Neural progenitor cell (in vitro differentiated cells): ENCODE results near the gene TRIM25. TPM values are rescaled to one million over a fixed set of nuclear protein-coding genes. Genes with fewer than 3 reads are reported as not detected.

Source experiments
- DNase-seq: peaks from one replicate; pipeline ENCODE4 v3.0.0-alpha.2; 2016; ENCODE audit warnings: low spot score
- H2AFZ ChIP-seq: fragments of 200-600 bp; sonication (generic); replicated peaks from 2 replicates; pipeline ENCODE4 v1.6.1; 2016; ENCODE audit warnings: antibody characterized with exemption
- H3F3A ChIP-seq: fragments of 200-600 bp; sonication (generic); 2 replicates; pipeline ENCODE4 v1.6.1; 2016; ENCODE audit warnings: antibody characterized with exemption, low read depth
- H3K27ac ChIP-seq: fragments of 200-600 bp; sonication (generic); 2 replicates; pipeline ENCODE4 v1.5.1; 2016; ENCODE audit warnings: mild to moderate bottlenecking
- H3K27me3 ChIP-seq: fragments of 200-600 bp; sonication (generic); 2 replicates; pipeline ENCODE4 v1.6.1; 2016; ENCODE audit warnings: mild to moderate bottlenecking, moderate library complexity
- H3K36me3 ChIP-seq: fragments of 200-600 bp; sonication (generic); 2 replicates; pipeline ENCODE4 v1.5.1; 2016
- H3K4me1 ChIP-seq: fragments of 200-600 bp; sonication (generic); 2 replicates; pipeline ENCODE4 v1.6.1; 2016; ENCODE audit warnings: mixed run types
- H3K4me2 ChIP-seq: fragments of 200-600 bp; sonication (generic); 2 replicates; pipeline ENCODE4 v1.6.1; 2016
- H3K4me3 ChIP-seq: fragments of 200-600 bp; sonication (generic); 2 replicates; pipeline ENCODE4 v1.5.1; 2016
- H3K79me2 ChIP-seq: fragments of 200-600 bp; sonication (generic); 2 replicates; pipeline ENCODE4 v1.6.1; 2016; ENCODE audit warnings: low read depth
- H3K9ac ChIP-seq: fragments of 200-600 bp; sonication (generic); 2 replicates; pipeline ENCODE4 v1.6.1; 2016
- H3K9me3 ChIP-seq: fragments of 200-600 bp; sonication (generic); 2 replicates; pipeline ENCODE4 v1.5.1; 2016; ENCODE audit warnings: low read depth
- H4K20me1 ChIP-seq: fragments of 200-600 bp; sonication (generic); 2 replicates; pipeline ENCODE4 v1.6.1; 2016; ENCODE audit warnings: low read depth
- H3K27ac Mint-ChIP-seq: 3 replicates; pipeline ENCODE4 v1.8.0; 2021; ENCODE audit warnings: mixed read lengths
- H3K27me3 Mint-ChIP-seq: 2 replicates; pipeline ENCODE4 v1.8.0; 2022; ENCODE audit warnings: low read depth, mild to moderate bottlenecking, inconsistent platforms, moderate library complexity, mixed read lengths; ENCODE audit not compliant: insufficient read depth
- H3K36me3 Mint-ChIP-seq: 3 replicates; pipeline ENCODE4 v1.8.0; 2021; ENCODE audit warnings: mixed read lengths
- H3K4me1 Mint-ChIP-seq: 3 replicates; pipeline ENCODE4 v1.8.0; 2021; ENCODE audit warnings: mixed read lengths
- H3K4me3 Mint-ChIP-seq: 3 replicates; pipeline ENCODE4 v1.8.0; 2021; ENCODE audit warnings: mild to moderate bottlenecking, moderate library complexity, mixed read lengths
- H3K9me3 Mint-ChIP-seq: 3 replicates; pipeline ENCODE4 v1.8.0; 2020; ENCODE audit warnings: mixed read lengths
- EZH2 ChIP-seq: fragments of 200-600 bp; sonication (generic); IDR thresholded peaks from 2 replicates; pipeline ENCODE4 v1.6.1; 2017; ENCODE audit warnings: antibody characterized with exemption, mild to moderate bottlenecking, moderate library complexity
- EZH2phosphoT487 ChIP-seq: fragments of 200-600 bp; sonication (generic); IDR thresholded peaks from 2 replicates; pipeline ENCODE4 v1.6.1; 2017; ENCODE audit warnings: antibody characterized with exemption
- total RNA-seq: library from RNA; depleted of rRNA; stranded (reverse); fragments of >200 nt; gene quantifications from 2 replicates; pipeline ENCODE4 v1.2.3, GENCODE V29; 2015; ENCODE audit warnings: low replicate concordance
- TF ChIP-seq, protein P1 (sequence below): fragments of 200-600 bp; sonication (generic); IDR thresholded peaks from 2 replicates; pipeline ENCODE4 v1.5.1; 2017; ENCODE audit warnings: antibody characterized with exemption, mild to moderate bottlenecking

The TRIM25 gene
- total RNA-seq, 1 donor from 2014 or later = 7.6 TPM

- H3K36me3 Mint-ChIP-seq = peaks cover 2% of the 10 kb centered on the region
- Histone ChIP-seq H3K4me3 (no peak overlapping the region), H4K20me1 (no peaks in the 10 kb centered on the region), H3K4me1 (no peaks in the 10 kb centered on the region), H3F3A (no peaks in the 10 kb centered on the region), H3K4me2 (no peak overlapping the region), H3K36me3 (no peaks in the 10 kb centered on the region), H3K27me3 (no peaks in the 10 kb centered on the region), H3K27ac (no peak overlapping the region), H2AFZ (no peak overlapping the region), H3K9me3 (no peaks in the 10 kb centered on the region), H3K79me2 (no peaks in the 10 kb centered on the region), H3K9ac (no peak overlapping the region)
- no peak overlapping the region for H3K4me3 Mint-ChIP-seq
- no peaks in the 10 kb centered on the region for H3K9me3 Mint-ChIP-seq
- TF ChIP-seq EZH2phosphoT487 (no peak), EZH2 (no peak)
- TF ChIP-seq, protein P1, sequence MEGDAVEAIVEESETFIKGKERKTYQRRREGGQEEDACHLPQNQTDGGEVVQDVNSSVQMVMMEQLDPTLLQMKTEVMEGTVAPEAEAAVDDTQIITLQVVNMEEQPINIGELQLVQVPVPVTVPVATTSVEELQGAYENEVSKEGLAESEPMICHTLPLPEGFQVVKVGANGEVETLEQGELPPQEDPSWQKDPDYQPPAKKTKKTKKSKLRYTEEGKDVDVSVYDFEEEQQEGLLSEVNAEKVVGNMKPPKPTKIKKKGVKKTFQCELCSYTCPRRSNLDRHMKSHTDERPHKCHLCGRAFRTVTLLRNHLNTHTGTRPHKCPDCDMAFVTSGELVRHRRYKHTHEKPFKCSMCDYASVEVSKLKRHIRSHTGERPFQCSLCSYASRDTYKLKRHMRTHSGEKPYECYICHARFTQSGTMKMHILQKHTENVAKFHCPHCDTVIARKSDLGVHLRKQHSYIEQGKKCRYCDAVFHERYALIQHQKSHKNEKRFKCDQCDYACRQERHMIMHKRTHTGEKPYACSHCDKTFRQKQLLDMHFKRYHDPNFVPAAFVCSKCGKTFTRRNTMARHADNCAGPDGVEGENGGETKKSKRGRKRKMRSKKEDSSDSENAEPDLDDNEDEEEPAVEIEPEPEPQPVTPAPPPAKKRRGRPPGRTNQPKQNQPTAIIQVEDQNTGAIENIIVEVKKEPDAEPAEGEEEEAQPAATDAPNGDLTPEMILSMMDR = no peak
- DNase-seq = no peak
- no peaks in the 10 kb centered on the region for H3K27me3 Mint-ChIP-seq
- no peaks in the 10 kb centered on the region for H3K4me1 Mint-ChIP-seq
- H3K27ac Mint-ChIP-seq = peak overlapping the region; percentile 6
Measured at GRCh38 chr17:56870081-56870651, 43.7 kb downstream of the TRIM25 start.

DNA sequence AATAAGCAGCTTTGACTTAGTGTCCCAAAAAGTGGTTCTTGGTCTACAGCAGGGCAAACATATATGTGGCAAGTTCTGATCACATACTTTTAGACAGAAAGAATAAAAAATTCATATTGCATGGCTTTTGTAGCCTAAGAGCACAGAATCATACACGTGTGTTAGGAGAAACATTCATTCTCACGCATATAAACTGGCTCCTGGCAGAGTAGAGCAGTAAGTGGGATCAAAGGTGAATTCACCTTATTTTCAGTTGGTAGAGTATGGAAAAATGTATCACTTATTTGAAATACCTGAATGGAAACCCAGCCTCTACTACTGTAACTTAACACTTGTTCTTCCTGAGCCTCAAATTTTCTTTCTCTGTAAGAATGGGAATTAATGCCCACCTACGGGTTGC, 45.1 kb downstream of the TRIM25 start:
- TF ChIP-seq EZH2 = no peak
- TF ChIP-seq EZH2phosphoT487 = no peak
- TF ChIP-seq, protein P1 = no peak
- Mint-ChIP-seq H3K4me1 (peaks cover 4% of the 10 kb centered on the region), H3K27ac (no peak overlapping the region), H3K27me3 (no peaks in the 10 kb centered on the region), H3K4me3 (no peak overlapping the region), H3K36me3 (peaks cover 2% of the 10 kb centered on the region), H3K9me3 (no peaks in the 10 kb centered on the region)
- H3K4me2 ChIP-seq = no peak overlapping the region
- no peak for DNase-seq
- no peak overlapping the region for H3K4me3 ChIP-seq
- no peaks in the 10 kb centered on the region for H3K36me3 ChIP-seq
- no peak overlapping the region for H2AFZ ChIP-seq
- H3K79me2 ChIP-seq = no peaks in the 10 kb centered on the region
- H3K9me3 ChIP-seq = no peaks in the 10 kb centered on the region
- no peak overlapping the region for H3K9ac ChIP-seq
- no peaks in the 10 kb centered on the region for H4K20me1 ChIP-seq
- no peaks in the 10 kb centered on the region for H3F3A ChIP-seq
- H3K4me1 ChIP-seq = no peaks in the 10 kb centered on the region
- no peak overlapping the region for H3K27ac ChIP-seq
- H3K27me3 ChIP-seq = no peaks in the 10 kb centered on the region

DNA sequence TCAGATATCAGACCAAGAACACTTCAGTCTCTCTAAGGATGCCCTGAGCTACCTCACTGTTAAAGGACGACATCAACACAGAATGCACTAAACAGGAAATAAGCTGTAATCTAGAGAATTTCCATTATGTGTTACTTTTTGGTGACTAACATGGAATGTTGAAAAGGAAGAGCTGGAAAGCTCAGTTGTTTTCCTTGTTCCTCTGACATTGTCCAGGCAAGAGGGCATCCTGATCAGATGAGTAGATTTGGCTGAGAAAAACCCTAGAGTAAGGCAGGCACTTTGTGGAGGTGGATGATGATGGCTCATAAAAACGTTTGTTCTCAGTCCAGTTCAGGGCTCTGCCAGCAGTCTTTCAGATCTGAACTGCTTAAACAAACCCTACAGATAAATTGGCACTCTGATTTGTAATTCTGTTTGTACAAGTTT, 45.9 kb downstream of the TRIM25 start:
- H3K36me3 ChIP-seq = no peaks in the 10 kb centered on the region
- H3K4me1 Mint-ChIP-seq = peaks cover 4% of the 10 kb centered on the region
- H2AFZ ChIP-seq = no peak overlapping the region
- H3K36me3 Mint-ChIP-seq = peaks cover 2% of the 10 kb centered on the region
- DNase-seq = no peak
- no peak overlapping the region for H3K27ac ChIP-seq
- no peaks in the 10 kb centered on the region for H3F3A ChIP-seq
- no peak overlapping the region for H3K27ac Mint-ChIP-seq
- no peak overlapping the region for H3K4me2 ChIP-seq
- no peak overlapping the region for H3K9ac ChIP-seq
- no peak overlapping the region for H3K4me3 Mint-ChIP-seq
- no peaks in the 10 kb centered on the region for H3K27me3 Mint-ChIP-seq
- H3K27me3 ChIP-seq = no peaks in the 10 kb centered on the region
- no peaks in the 10 kb centered on the region for H4K20me1 ChIP-seq
- TF ChIP-seq EZH2phosphoT487 = no peak
- TF ChIP-seq, protein P1 = no peak
- no peak for TF ChIP-seq EZH2
- no peaks in the 10 kb centered on the region for H3K9me3 Mint-ChIP-seq
- no peak overlapping the region for H3K4me3 ChIP-seq
- H3K4me1 ChIP-seq = no peaks in the 10 kb centered on the region
- no peaks in the 10 kb centered on the region for H3K9me3 ChIP-seq
- no peaks in the 10 kb centered on the region for H3K79me2 ChIP-seq
